Measurements from ENCODE around the gene MCC.

Gene MCC

GRCh38 chr5:113201715-113202114 is 286.5 kb downstream of the MCC start:
- Histone ChIP-seq H3K4me3 (ENCODE audit: low read length) (peak overlapping the region; percentile 20), H3K56ac (ENCODE audit: low read length) (peak overlapping the region; percentile 91), H3K9ac (ENCODE audit: low read length) (peak overlapping the region; percentile 77), H3K79me2 (ENCODE audit: control insufficient read depth, insufficient read depth, low read length) (peaks cover 61% of the 10 kb centered on the region), H2BK120ac (ENCODE audit: low read depth, low read length) (peak overlapping the region; percentile 8), H3K36me3 (ENCODE audit: control insufficient read depth, insufficient read depth, low read length) (no peaks in the 10 kb centered on the region), H3K23ac (ENCODE audit: low read length) (peak overlapping the region; percentile 52), H2BK5ac (ENCODE audit: low read length) (peak overlapping the region; percentile 93), H3K4me1 (ENCODE audit: control insufficient read depth, low read depth, low read length) (peaks cover 31% of the 10 kb centered on the region), H4K8ac (ENCODE audit: low read depth, low read length) (no peak overlapping the region), H3K4me2 (ENCODE audit: low read length) (peak overlapping the region; percentile 47), H2BK15ac (replicated peaks; ENCODE audit: low read depth) (no peak overlapping the region), H2AK5ac (ENCODE audit: low read length) (peak overlapping the region; percentile 83), H3K18ac (ENCODE audit: low read length) (peak overlapping the region; percentile 70), H3K79me1 (ENCODE audit: low read length) (peaks cover 20% of the 10 kb centered on the region), H4K5ac (ENCODE audit: low read length) (no peak overlapping the region), H3K4ac (ENCODE audit: low read depth, low read length) (no peak overlapping the region), H3K27me3 (ENCODE audit: insufficient read depth, low read length, poor library complexity) (no peaks in the 10 kb centered on the region), H3K27ac (ENCODE audit: low read depth, low read length) (peak overlapping the region; percentile 51)
- no CpG with 5 or more reads among the region's 5 CpGs for WGBS (ENCODE audit: extremely low coverage, insufficient coverage, low lambda C conversion rate)
- peak; percentile 64 for DNase-seq

GRCh38 chr5:113199122-113199905 is 288.9 kb downstream of the MCC start:
- H3K79me2 ChIP-seq (ENCODE audit: control insufficient read depth, insufficient read depth, low read length): peaks cover 71% of the 10 kb centered on the region

GRCh38 chr5:113197456-113198200 is 290.6 kb downstream of the MCC start:
- Histone ChIP-seq H2BK5ac (ENCODE audit: low read length) (no peak overlapping the region), H3K56ac (ENCODE audit: low read length) (no peak overlapping the region), H3K27me3 (ENCODE audit: insufficient read depth, low read length, poor library complexity) (no peaks in the 10 kb centered on the region), H3K36me3 (ENCODE audit: control insufficient read depth, insufficient read depth, low read length) (peaks cover 3% of the 10 kb centered on the region), H2BK15ac (replicated peaks; ENCODE audit: low read depth) (no peak overlapping the region), H4K5ac (ENCODE audit: low read length) (no peak overlapping the region), H2AK5ac (ENCODE audit: low read length) (no peak overlapping the region), H3K79me1 (ENCODE audit: low read length) (peaks cover 35% of the 10 kb centered on the region), H3K23ac (ENCODE audit: low read length) (peak overlapping the region; percentile 6), H3K4me1 (ENCODE audit: control insufficient read depth, low read depth, low read length) (peaks cover 20% of the 10 kb centered on the region), H3K27ac (ENCODE audit: low read depth, low read length) (no peak overlapping the region), H3K9ac (ENCODE audit: low read length) (no peak overlapping the region), H3K4ac (ENCODE audit: low read depth, low read length) (no peak overlapping the region), H2BK120ac (ENCODE audit: low read depth, low read length) (no peak overlapping the region), H4K8ac (ENCODE audit: low read depth, low read length) (no peak overlapping the region), H3K4me2 (ENCODE audit: low read length) (no peak overlapping the region), H3K79me2 (ENCODE audit: control insufficient read depth, insufficient read depth, low read length) (peaks cover 76% of the 10 kb centered on the region), H3K4me3 (ENCODE audit: low read length) (no peak overlapping the region), H3K18ac (ENCODE audit: low read length) (no peak overlapping the region)
- DNase-seq: no peak
- WGBS (ENCODE audit: extremely low coverage, insufficient coverage, low lambda C conversion rate): no CpG with 5 or more reads among the region's 7 CpGs

More at GRCh38 chr5:113199122-113199905, 288.9 kb downstream of the MCC start:
- Histone ChIP-seq H3K36me3 (ENCODE audit: control insufficient read depth, insufficient read depth, low read length) (peaks cover 3% of the 10 kb centered on the region), H3K4me3 (ENCODE audit: low read length) (no peak overlapping the region), H2AK5ac (ENCODE audit: low read length) (no peak overlapping the region), H3K79me1 (ENCODE audit: low read length) (peaks cover 29% of the 10 kb centered on the region), H2BK15ac (replicated peaks; ENCODE audit: low read depth) (no peak overlapping the region), H3K4me2 (ENCODE audit: low read length) (no peak overlapping the region), H3K18ac (ENCODE audit: low read length) (no peak overlapping the region), H3K9ac (ENCODE audit: low read length) (peak overlapping the region; percentile 6), H4K5ac (ENCODE audit: low read length) (no peak overlapping the region), H4K8ac (ENCODE audit: low read depth, low read length) (no peak overlapping the region), H3K4ac (ENCODE audit: low read depth, low read length) (no peak overlapping the region), H3K23ac (ENCODE audit: low read length) (no peak overlapping the region), H3K27ac (ENCODE audit: low read depth, low read length) (no peak overlapping the region), H3K4me1 (ENCODE audit: control insufficient read depth, low read depth, low read length) (peaks cover 26% of the 10 kb centered on the region), H2BK120ac (ENCODE audit: low read depth, low read length) (no peak overlapping the region), H2BK5ac (ENCODE audit: low read length) (no peak overlapping the region), H3K56ac (ENCODE audit: low read length) (peak overlapping the region; percentile 30), H3K27me3 (ENCODE audit: insufficient read depth, low read length, poor library complexity) (no peaks in the 10 kb centered on the region)
- DNase-seq: peak; percentile 85
- WGBS (ENCODE audit: extremely low coverage, insufficient coverage, low lambda C conversion rate): no CpG with 5 or more reads among the region's 5 CpGs

- Histone ChIP-seq H3K27me3 (ENCODE audit: insufficient read depth, low read length, poor library complexity) (no peaks in the 10 kb centered on the region), H3K4me1 (ENCODE audit: control insufficient read depth, low read depth, low read length) (peaks cover 15% of the 10 kb centered on the region), H3K79me2 (ENCODE audit: control insufficient read depth, insufficient read depth, low read length) (peaks cover 77% of the 10 kb centered on the region), H3K4me3 (ENCODE audit: low read length) (no peak overlapping the region), H3K56ac (ENCODE audit: low read length) (no peak overlapping the region), H4K5ac (ENCODE audit: low read length) (no peak overlapping the region), H4K8ac (ENCODE audit: low read depth, low read length) (no peak overlapping the region), H3K23ac (ENCODE audit: low read length) (no peak overlapping the region), H3K36me3 (ENCODE audit: control insufficient read depth, insufficient read depth, low read length) (peaks cover 3% of the 10 kb centered on the region), H3K27ac (ENCODE audit: low read depth, low read length) (no peak overlapping the region), H3K18ac (ENCODE audit: low read length) (no peak overlapping the region), H3K4me2 (ENCODE audit: low read length) (no peak overlapping the region), H2BK15ac (replicated peaks; ENCODE audit: low read depth) (no peak overlapping the region), H2BK120ac (ENCODE audit: low read depth, low read length) (no peak overlapping the region), H3K79me1 (ENCODE audit: low read length) (peaks cover 47% of the 10 kb centered on the region), H3K4ac (ENCODE audit: low read depth, low read length) (no peak overlapping the region), H2BK5ac (ENCODE audit: low read length) (no peak overlapping the region), H3K9ac (ENCODE audit: low read length) (no peak overlapping the region), H2AK5ac (ENCODE audit: low read length) (no peak overlapping the region)
- DNase-seq: no peak
- no CpG with 5 or more reads among the region's 4 CpGs for WGBS (ENCODE audit: extremely low coverage, insufficient coverage, low lambda C conversion rate)
These were observed 292.5 kb downstream of the MCC start for GRCh38 chr5:113195771-113196170.

GRCh38 chr5:113195251-113195650 is 293.0 kb downstream of the MCC start:
- WGBS (ENCODE audit: extremely low coverage, insufficient coverage, low lambda C conversion rate): no CpG with 5 or more reads among the region's 3 CpGs
- Histone ChIP-seq H3K36me3 (ENCODE audit: control insufficient read depth, insufficient read depth, low read length) (peaks cover 3% of the 10 kb centered on the region), H4K5ac (ENCODE audit: low read length) (no peak overlapping the region), H2BK15ac (replicated peaks; ENCODE audit: low read depth) (no peak overlapping the region), H3K4ac (ENCODE audit: low read depth, low read length) (no peak overlapping the region), H2BK120ac (ENCODE audit: low read depth, low read length) (no peak overlapping the region), H2BK5ac (ENCODE audit: low read length) (no peak overlapping the region), H3K18ac (ENCODE audit: low read length) (no peak overlapping the region), H3K79me2 (ENCODE audit: control insufficient read depth, insufficient read depth, low read length) (peaks cover 74% of the 10 kb centered on the region), H3K4me3 (ENCODE audit: low read length) (no peak overlapping the region), H3K4me1 (ENCODE audit: control insufficient read depth, low read depth, low read length) (peaks cover 13% of the 10 kb centered on the region), H3K9ac (ENCODE audit: low read length) (no peak overlapping the region), H3K79me1 (ENCODE audit: low read length) (peaks cover 45% of the 10 kb centered on the region), H4K8ac (ENCODE audit: low read depth, low read length) (no peak overlapping the region), H3K27ac (ENCODE audit: low read depth, low read length) (no peak overlapping the region), H3K4me2 (ENCODE audit: low read length) (no peak overlapping the region), H3K56ac (ENCODE audit: low read length) (no peak overlapping the region), H2AK5ac (ENCODE audit: low read length) (no peak overlapping the region), H3K23ac (ENCODE audit: low read length) (no peak overlapping the region), H3K27me3 (ENCODE audit: insufficient read depth, low read length, poor library complexity) (no peaks in the 10 kb centered on the region)
- no peak for DNase-seq

Measured in mesendoderm (in vitro differentiated cells).